ENCODE results near the gene AKR1B15. TPM values are rescaled to one million over a fixed set of nuclear protein-coding genes. Genes with fewer than 3 reads are reported as not detected.
A peak's percentile ranks its signal among the peaks of the same experiment; 100 is the strongest.

AKR1B15 gene
- total RNA-seq, 1 experiment from 2014 or later: 2.0 TPM

DNA sequence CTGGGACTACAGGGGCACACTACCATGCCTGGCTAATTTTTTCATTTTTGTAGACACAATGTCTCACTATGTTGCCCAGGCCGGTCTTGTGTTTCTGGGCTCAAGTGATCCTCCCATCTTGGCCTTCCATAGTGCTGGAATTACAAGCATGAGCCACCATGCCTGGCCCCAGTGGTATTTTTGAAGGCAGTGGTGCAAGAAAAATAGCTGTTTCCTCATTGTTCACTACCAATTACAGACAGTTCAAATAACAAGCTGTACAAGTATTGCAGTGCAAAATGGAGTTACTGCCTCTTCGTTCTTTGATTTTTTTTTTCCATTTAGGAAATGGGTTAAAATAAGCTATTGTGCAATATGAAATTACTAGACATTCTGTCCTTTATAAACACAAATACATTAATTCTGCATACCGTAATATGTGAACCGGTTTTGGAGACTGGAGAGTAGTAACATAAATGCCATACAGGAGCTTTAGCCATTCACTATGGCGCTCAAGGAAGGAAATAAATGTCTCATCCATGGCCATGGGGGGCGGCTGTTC, 62.8 kb downstream of the AKR1B15 start:
- no peak for DNase-seq (ENCODE audit: extremely low read depth, low read depth)

GRCh38 chr7:134612197-134612596, 63.3 kb downstream of the AKR1B15 start:
- DNase-seq (ENCODE audit: extremely low read depth, low read depth): no peak

DNA sequence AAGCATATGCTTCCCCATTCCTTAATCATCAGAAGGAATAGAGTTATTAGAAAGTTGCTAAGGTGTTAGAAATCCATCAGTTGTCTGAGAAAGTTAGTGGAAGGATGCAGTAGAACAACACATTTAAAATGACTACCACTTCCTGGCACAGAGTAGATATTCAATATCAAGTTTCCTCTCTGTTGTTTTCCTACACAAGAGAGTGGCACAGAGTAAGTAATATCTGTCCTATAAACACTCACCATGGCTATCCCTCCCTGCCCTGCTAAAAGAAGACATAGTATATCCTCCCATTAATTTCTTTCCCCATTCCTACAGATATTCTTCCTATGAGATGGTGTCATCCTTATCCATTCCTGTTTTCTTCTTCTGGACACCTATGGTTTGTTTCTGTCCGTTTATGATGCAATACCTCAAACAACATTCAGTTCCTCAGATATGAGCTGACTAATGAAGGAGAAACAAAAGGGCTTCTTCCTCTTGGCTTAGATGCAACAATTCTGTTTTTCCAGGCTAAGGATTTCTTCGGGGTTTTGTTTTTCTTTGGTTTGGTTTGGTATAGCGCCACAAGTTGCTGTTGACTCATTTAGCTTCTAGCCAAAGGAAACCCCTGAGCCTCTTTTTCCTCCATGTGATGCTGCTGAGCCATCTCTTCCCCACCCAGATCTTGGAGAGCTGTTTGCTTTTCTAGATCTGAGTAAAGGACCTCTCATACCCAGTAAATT, 64.9 kb downstream of the AKR1B15 start:
- peak; percentile 38 for DNase-seq (ENCODE audit: extremely low read depth, low read depth)

GRCh38 chr7:134616611-134617010, 67.7 kb downstream of the AKR1B15 start:
- no peak for DNase-seq (ENCODE audit: extremely low read depth, low read depth)

GRCh38 chr7:134618756-134619530, 70.0 kb downstream of the AKR1B15 start:
- no peak for DNase-seq (ENCODE audit: extremely low read depth, low read depth)

GRCh38 chr7:134619627-134620331, 70.9 kb downstream of the AKR1B15 start:
- DNase-seq (ENCODE audit: extremely low read depth, low read depth): no peak

GRCh38 chr7:134622303-134622995, 73.5 kb downstream of the AKR1B15 start:
- DNase-seq (ENCODE audit: extremely low read depth, low read depth): no peak

GRCh38 chr7:134623193-134623592, 74.3 kb downstream of the AKR1B15 start:
- DNase-seq (ENCODE audit: extremely low read depth, low read depth): no peak

GRCh38 chr7:134625550-134625949, 76.6 kb downstream of the AKR1B15 start:
- DNase-seq (ENCODE audit: extremely low read depth, low read depth): no peak

DNA sequence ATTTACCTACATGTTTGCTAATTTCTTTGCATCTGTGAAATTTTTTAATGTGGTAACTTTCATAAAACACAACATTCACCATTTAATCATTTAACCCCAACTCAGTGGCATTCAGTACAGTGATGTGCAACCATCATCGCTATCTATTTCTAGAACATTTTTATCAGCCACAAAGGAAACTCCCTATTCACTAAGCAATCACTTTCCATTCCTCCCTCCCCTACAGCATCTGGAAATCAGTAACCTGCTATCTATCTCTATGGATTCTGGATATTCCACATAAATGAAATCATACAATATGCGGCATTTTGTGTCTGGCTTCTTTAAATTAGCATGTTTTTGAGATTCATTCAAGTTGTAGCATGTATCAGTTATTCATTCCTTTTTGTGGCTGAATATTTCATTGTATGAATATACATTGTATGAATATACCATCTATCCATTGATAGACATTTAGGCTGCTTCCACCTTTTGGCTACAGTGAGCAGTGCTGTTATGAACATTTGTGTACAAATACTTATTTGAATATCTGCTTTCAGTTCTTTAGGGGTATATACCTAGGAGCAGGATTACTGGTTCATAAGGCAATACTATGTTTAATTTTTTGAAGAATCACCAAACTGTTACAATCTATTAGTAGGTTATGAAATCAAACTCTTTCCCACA, 78.3 kb downstream of the AKR1B15 start:
- no peak for DNase-seq (ENCODE audit: extremely low read depth, low read depth)

GRCh38 chr7:134627775-134628153, 78.9 kb downstream of the AKR1B15 start:
- DNase-seq (ENCODE audit: extremely low read depth, low read depth): no peak

- DNase-seq (ENCODE audit: extremely low read depth, low read depth): no peak
Measured at GRCh38 chr7:134629445-134629844, 80.5 kb downstream of the AKR1B15 start.

Other genes starting within 250 kb of the AKR1B15 start
- gene SLC35B4, start 232.2 kb upstream of the AKR1B15 start, total RNA-seq (2014; rRNA removed; shearing (Covaris generic)): 20.0 and 20.4 TPM in 2 replicates
- 168 and 178 TPM in 2 replicates for gene AKR1B1, start 90.0 kb upstream of the AKR1B15 start, total RNA-seq (2014; rRNA removed; shearing (Covaris generic))
- gene AKR1B10, start 21.5 kb upstream of the AKR1B15 start, total RNA-seq (2014; rRNA removed; shearing (Covaris generic)): 1,538 and 1,680 TPM in 2 replicates
- 21.4 and 21.5 TPM in 2 replicates for gene BPGM, start 97.7 kb downstream of the AKR1B15 start, total RNA-seq (2014; rRNA removed; shearing (Covaris generic))
- gene CALD1, start 230.5 kb downstream of the AKR1B15 start, total RNA-seq (2014; rRNA removed; shearing (Covaris generic)): 32.6 and 39.9 TPM in 2 replicates